8988T (cell line): ENCODE results near the gene CBX2.

Experiments
- DNase-seq: peaks from one replicate; pipeline ENCODE4 v3.0.0; 2011

The CBX2 gene

DNA sequence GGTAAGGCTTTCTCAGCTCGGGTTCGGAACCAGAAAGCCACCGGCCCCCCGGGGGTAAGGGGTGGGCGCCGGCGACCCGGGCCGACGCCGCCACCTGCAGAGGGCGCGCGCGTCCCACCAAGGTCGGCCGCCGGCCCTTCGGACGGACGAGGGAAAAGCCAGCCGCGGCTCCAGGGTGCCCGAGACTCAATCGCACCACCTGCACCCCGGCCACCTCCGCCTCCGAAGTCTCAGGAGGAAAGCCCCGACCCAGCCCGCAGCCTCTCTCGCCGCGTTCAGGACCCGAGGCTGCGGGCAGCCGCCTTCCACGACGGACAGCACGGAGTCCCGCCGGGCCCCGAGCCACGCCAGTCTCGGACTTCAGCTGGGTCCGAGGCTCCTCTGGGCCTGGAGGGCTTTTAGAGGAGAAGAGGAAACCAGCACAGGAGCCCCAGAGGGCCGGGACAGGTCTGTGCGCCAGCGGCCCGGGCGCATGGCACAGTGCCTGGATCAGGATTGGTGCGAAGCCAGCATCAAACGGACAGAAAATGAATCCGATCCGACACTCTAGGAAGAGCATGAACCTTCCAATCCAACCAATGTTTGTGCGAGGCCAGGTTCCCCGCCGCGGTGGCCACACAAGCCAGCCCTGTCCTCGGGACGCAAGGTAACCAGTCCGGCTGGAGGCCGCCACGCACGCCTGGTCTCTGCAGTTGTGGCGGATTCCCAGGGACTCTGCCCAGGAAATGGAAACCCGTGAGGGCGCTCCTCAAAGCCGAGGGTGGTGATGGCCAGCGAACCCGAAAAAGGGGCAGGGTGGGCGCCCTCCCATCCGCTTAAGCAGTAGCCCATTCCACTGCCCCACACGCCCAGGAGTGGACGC, 12.2 kb downstream of the CBX2 start:
- DNase-seq, result peak; percentile 97

- DNase-seq, result no peak
These were observed 13.1 kb downstream of the CBX2 start for GRCh38 chr17:79790805-79791734.

GRCh38 chr17:79791735-79792161, 13.8 kb downstream of the CBX2 start:
- DNase-seq, result no peak

GRCh38 chr17:79792341-79792871, 14.5 kb downstream of the CBX2 start:
- DNase-seq, result no peak

DNA sequence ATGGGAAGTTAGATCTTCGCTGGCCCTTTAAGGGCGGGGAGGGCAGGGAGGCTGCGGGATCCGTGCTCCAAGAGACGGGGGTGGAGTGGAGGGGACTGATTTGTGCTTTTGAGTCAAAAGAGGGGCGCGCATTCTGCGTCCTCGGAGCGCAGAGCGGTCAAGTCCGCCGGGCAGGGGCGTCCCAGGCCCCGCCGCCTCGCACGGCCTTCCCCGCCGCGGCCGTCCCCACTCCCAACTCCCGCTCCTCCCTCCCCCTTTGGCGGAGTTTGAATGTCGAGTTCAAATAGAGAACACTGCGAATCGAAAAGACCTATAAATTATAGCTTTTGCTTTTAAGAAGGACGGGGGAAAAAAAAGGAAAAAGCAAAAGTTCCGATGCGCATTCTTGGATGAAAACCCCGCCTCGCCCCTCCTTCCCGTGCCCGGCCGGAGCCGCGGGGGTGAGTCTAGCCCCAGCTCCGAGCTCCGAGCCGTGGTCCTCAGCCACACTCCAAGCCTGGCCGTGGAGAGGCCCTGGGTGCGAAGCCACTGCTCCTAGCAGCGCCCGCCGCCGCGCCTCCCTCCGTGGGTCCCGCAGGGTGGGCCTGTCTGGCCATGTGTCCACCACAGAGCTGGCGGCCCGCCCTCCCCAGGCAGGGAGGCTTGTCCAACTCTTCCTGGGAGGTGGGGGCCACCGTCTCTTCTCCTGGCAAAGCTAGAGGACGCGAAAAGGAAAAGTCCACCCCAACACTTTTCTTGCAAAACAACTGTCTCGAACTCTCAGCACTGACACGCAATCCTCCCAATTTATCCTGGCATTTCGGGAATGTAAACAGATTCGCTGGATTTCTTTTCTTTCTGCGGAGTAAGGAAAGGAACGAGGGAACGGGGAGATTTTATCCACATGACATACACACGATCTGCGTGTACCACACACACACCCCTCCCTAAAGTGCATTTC, 15.3 kb downstream of the CBX2 start:
- no peak for DNase-seq

DNA sequence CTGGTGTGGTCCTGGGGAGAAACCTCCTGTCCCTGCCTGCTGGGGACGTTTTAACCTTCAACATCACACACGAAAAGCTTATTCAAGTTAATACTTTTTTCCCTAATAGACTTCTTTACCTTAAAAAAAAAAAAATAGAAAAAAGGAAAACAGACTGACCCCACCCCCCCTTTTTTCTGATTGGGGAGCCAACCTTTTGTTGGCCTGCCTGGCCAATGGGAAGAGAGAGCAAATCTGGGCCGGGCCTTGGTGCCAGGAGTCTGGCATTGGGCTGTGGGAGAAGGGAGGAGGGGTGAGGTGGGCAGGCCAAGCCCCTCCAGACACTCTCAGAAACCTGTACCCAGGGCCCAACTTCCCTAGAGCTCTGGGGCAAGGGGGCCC, 16.0 kb downstream of the CBX2 start:
- DNase-seq, result peak; percentile 80

- DNase-seq, result no peak
These were observed 16.9 kb downstream of the CBX2 start for GRCh38 chr17:79794659-79795511.

DNA sequence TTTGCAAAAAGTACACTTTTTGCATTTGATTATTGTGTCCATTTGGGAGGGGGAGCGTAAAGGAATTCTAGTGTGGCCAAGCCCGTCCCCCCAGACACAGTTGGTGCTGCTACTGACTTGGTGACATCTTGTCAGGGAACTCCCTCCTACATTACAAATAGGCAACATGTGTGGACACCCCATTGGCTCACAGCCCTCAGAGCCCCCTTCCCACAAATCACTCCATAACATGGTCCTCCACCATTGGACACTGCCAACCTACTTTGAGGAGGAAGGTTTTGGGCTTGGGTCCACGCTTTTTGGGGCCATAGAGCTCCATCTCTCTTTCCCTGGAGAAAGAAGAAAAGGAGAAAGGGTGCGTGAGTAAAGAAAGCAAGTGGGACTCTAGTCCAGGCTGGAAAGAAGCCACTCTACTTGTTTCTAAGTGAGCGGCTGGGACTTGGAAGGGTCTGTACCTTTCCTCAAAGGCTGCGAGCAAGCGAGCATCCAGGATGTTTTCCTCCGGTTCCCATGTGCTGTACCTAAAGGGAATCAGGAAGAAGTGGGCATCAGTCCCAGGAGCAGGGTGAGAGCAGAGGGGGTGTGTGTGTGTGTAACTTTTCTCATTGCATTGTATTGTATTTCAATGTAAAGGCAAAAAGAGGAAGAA, 18.0 kb downstream of the CBX2 start:
- DNase-seq, result no peak

- DNase-seq, result no peak
These were observed 18.5 kb downstream of the CBX2 start for GRCh38 chr17:79796444-79796762.

GRCh38 chr17:79796763-79797491, 19.0 kb downstream of the CBX2 start, which contains the start of gene CBX8:
Gene CBX8 (minus strand): TSS chr17:79797077. CDS start chr17:79796998, 79 bp downstream.
- DNase-seq, result peak; percentile 96

- DNase-seq, result no peak
These were observed 19.7 kb downstream of the CBX2 start for GRCh38 chr17:79797492-79798298.

GRCh38 chr17:79798299-79799173, 20.6 kb downstream of the CBX2 start:
- no peak for DNase-seq

GRCh38 chr17:79799174-79799537, 21.2 kb downstream of the CBX2 start:
- no peak for DNase-seq

- DNase-seq, result no peak
These were observed 21.8 kb downstream of the CBX2 start for GRCh38 chr17:79799538-79800324.

DNA sequence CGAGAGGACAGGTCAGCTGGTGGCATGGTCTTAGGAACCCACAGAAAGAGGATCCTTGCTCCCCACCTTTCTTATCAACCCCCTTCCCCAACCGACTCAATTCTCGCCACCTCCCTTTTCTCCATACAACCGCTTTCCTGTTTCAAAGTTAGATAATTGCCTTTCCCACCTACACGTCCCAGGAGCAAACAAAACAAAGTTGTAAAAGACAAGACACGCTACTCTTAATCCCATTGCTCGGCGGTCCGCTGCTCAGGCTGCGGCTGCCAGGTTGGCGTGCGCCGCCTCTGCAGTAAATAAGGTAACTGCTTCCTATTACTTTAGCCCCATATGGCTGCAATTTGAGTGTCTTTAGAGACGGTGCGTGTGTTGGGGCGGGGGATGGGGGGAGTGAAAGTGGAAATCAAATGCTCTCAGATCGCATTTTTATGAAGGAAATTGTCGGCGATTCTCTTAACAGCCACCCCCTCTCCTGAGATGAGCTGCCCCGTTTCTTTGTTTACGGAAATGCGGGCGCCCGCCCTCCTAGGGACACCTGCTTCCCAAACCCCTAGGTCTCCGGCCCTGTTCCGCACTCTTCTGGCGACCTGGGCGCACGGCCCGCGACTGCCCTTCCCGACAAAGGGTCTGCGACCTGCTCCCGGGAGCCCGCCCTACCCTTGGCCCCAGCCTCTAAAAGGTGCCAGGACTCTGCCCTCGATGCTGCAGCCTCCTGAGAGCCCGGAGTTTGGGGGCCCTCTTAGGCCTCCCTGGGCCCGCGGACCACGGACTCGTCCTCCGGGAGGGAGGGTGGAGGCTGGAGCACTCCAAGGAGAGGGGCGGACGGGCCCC, 22.6 kb downstream of the CBX2 start:
- no peak for DNase-seq
